Nucleus accumbens (tissue), 56 donors: Measurements from ENCODE around the gene ARID5B.

ENCODE experiments used
- DNase-seq, 56 donors: peaks; one replicate each; lab custom pipeline; 2025; lab: John Stamatoyannopoulos, UW

The ARID5B gene

GRCh38 chr10:62112300-62112699, 210.8 kb downstream of the ARID5B start:
- no peak for DNase-seq

DNA sequence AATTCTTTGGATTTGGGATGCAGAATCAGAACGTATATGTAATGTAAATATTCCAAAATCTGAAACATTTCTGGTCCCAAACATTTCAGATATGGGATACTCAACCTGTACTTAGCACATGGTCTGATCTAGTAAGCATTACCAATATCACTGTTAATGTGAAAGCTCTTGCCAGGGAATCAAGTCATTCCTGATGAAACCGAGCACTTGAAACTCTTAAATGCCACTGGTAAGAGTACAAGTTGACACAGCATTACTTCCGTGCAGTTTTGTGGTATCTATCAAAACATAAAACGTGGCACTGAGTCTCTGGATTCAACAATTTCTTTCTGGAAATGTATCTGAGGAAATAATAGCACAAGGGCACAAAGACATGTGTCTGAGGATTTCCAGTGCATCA, 211.5 kb downstream of the ARID5B start:
- no peak for DNase-seq

DNA sequence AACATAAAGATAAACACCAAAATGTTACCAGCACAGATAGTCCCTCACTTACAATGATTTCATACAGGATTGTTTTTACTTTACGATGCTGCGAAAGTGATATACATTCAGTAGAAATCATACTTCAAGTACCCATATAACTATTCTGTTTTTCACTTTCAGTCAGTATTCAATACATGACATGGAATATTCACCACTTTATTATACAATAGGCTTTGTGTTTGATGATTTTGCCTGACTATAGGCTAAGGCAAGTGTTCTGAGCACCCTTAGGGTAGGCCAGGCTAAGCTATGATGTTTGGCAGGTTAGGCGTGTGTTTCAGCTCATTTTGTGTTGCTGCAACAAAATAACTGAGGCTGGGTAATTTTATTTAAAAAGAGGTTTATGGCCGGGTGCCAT, 212.2 kb downstream of the ARID5B start:
- DNase-seq: no peak

- no peak for DNase-seq
Measured at GRCh38 chr10:62115321-62115720, 213.8 kb downstream of the ARID5B start.

DNA sequence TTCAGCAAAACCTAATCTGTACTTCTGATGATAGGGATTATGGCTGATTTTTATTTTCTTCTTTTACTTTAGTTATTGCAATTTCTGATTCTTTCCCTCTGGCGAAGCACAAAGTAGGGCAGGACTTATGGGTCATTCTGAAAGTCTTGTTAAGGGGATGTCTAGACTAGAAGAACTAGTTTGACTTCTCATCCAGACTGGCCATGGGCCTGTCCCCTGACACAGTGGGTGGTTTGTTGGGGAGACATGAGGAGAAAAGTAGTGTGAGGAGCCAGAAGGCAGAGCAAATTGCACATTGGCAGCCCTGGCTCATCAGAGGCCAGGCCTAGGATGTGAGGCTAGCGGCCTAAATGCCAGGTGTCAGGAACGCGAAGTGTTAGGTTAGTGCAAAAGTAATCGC, 214.3 kb downstream of the ARID5B start:
- DNase-seq: no peak

DNA sequence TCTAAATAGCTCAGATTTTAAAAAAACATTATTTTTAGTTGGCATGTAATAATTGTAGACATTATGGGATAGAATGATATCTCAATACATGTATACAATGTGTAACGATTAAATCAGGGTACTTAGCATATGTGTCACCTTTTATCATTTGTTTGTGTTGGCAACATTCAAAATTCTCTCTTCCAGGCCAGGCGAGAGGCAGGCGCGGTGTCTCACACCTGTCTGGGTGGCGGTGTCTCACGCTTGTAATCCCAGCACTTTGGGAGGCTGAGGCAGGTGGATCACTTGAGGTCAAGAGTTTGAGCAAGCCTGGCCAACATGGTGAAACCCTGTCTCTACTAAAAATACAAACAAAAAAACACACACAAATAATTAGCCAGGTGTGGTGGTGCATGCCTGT, 215.4 kb downstream of the ARID5B start:
- DNase-seq: no peak

GRCh38 chr10:62121187-62121530, 219.7 kb downstream of the ARID5B start:
- DNase-seq: no peak

GRCh38 chr10:62127975-62128374, 226.5 kb downstream of the ARID5B start:
- DNase-seq: no peak

DNA sequence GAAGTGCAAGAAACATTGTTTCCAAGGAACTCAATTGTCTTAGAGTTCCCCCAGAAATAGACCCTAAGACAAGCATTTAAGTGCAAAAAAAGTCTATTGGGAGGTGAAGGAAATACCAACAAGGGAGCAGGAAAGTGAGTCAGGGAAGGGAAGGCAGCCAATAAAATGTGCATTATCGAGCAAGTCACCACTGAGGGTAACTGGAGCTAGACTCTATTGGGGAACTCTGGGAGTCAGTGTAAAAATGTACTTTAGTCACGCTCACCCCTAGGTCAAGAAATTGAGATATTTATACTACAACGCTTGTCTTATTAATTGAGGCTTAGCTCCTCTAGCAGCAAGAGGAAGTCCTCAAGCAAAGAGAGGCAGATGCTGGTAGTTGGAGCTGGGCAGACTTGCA, 229.4 kb downstream of the ARID5B start:
- DNase-seq: no peak

- no peak for DNase-seq
Measured at GRCh38 chr10:62131724-62132123, 230.2 kb downstream of the ARID5B start.

DNA sequence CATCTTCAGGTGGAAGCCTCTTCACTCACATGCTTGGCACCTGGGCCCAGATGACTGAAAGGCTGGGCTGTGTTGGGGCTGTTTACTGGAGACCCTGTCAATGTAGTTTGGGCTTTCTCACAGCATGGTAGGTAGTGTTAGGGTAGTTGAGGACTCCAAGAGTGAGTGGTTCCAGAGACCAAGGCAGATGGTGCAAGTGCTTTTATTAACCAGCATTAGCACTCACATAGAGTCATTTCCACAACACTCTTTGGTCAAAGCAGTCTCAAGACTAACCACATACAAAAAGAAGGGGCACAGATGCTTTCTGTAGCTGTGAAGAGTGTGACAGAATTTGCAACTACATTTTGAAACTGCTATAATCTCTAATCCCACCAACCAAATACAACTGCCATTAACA, 232.1 kb downstream of the ARID5B start:
- no peak for DNase-seq

- DNase-seq: no peak
Measured at GRCh38 chr10:62136931-62137330, 235.4 kb downstream of the ARID5B start.
